Naive B cell (primary cell): ENCODE data around the gene COLGALT1. TPM values are rescaled to one million over a fixed set of nuclear protein-coding genes. Genes with fewer than 3 reads are reported as not detected.
A peak's percentile ranks its signal among the peaks of the same experiment; 100 is the strongest.

Experiments
- ATAC-seq, 2 donors: fragments of 150-1000 bp; cut with Tn5 transposase; 2 replicates each; pipeline ENCODE4 v1.10.0; 2021; ENCODE audit warnings: low read depth in 2 of 2, mild to moderate bottlenecking in 2 of 2, moderate library complexity in 2 of 2
- DNase-seq: peaks from one replicate; pipeline ENCODE4 v3.0.0; 2022
- H3K27ac Mint-ChIP-seq, 6 donors: one replicate each; pipeline ENCODE4 v1.8.0; 2020 to 2022; ENCODE audit warnings: mild to moderate bottlenecking in 6 of 6, mixed read lengths in 6 of 6, moderate library complexity in 5 of 6, inconsistent platforms in 2 of 6
- H3K27me3 Mint-ChIP-seq, 3 donors: one replicate each; pipeline ENCODE4 v1.8.0; 2021 to 2022; ENCODE audit warnings: mixed read lengths in 3 of 3, mild to moderate bottlenecking in 1 of 3
- H3K36me3 Mint-ChIP-seq, 2 donors: one replicate each; pipeline ENCODE4 v1.8.0; 2020 to 2022; ENCODE audit warnings: mixed read lengths in 2 of 2, inconsistent platforms in 1 of 2, mild to moderate bottlenecking in 1 of 2
- H3K4me1 Mint-ChIP-seq, 3 donors: one replicate each; pipeline ENCODE4 v1.8.0; 2020 to 2022; ENCODE audit warnings: mixed read lengths in 3 of 3, inconsistent platforms in 1 of 3, mild to moderate bottlenecking in 1 of 3, moderate library complexity in 1 of 3
- H3K4me3 Mint-ChIP-seq, 8 donors: one replicate each; pipeline ENCODE4 v1.8.0; 2020 to 2022; ENCODE audit warnings: mild to moderate bottlenecking in 8 of 8, mixed read lengths in 8 of 8, moderate library complexity in 8 of 8, inconsistent platforms in 2 of 8
- H3K9me3 Mint-ChIP-seq, 7 donors: one replicate each; pipeline ENCODE4 v1.8.0; 2020 to 2022; ENCODE audit warnings: mixed read lengths in 7 of 7, mild to moderate bottlenecking in 5 of 7, inconsistent platforms in 2 of 7, moderate library complexity in 1 of 7
- polyA plus RNA-seq, 6 donors: library from polyadenylated mRNA; unstranded; fragments of 300-500 nt; fragmentation: Illumina TruSeq; gene quantifications; one replicate each; pipeline ENCODE4 v1.2.3, GENCODE V29; 2021; ENCODE audit warnings: low read depth in 6 of 6

Gene COLGALT1
- polyA plus RNA-seq, 6 donors from 2014 or later: 5.2 to 21.8 (median 15.2) TPM

GRCh38 chr19:17611462-17612244 lies 56.2 kb downstream of the COLGALT1 start:
- Mint-ChIP-seq H3K4me1 (peaks cover 9 to 16% (median 11%) of the 10 kb centered on the region in 3 donors), H3K4me3 (no peak overlapping the region)

GRCh38 chr19:17614476-17614875 lies 59.0 kb downstream of the COLGALT1 start:
- H3K27me3 Mint-ChIP-seq: peaks cover 12 to 54% (median 40%) of the 10 kb centered on the region in 3 donors
- H3K36me3 Mint-ChIP-seq: no peaks in the 10 kb centered on the region
- no peak overlapping the region for H3K27ac Mint-ChIP-seq
- H3K4me1 Mint-ChIP-seq: peaks cover 10 to 15% (median 10%) of the 10 kb centered on the region in 3 donors
- DNase-seq (no peak), ATAC-seq (no peak)
- no peak overlapping the region for H3K4me3 Mint-ChIP-seq
- peaks cover 0 to 14% (median 2%) of the 10 kb centered on the region in 7 donors for H3K9me3 Mint-ChIP-seq

More at GRCh38 chr19:17611462-17612244, 56.2 kb downstream of the COLGALT1 start:
- Mint-ChIP-seq H3K36me3 (no peaks in the 10 kb centered on the region), H3K27ac (no peak overlapping the region), H3K9me3 (peaks cover 0 to 7% (median 0%) of the 10 kb centered on the region in 7 donors), H3K27me3 (peaks cover 9 to 35% (median 16%) of the 10 kb centered on the region in 3 donors)
- no peak for ATAC-seq
- DNase-seq: no peak

GRCh38 chr19:17615889-17616685 lies 60.6 kb downstream of the COLGALT1 start:
- H3K36me3 Mint-ChIP-seq: no peaks in the 10 kb centered on the region
- no peak overlapping the region for H3K27ac Mint-ChIP-seq
- H3K4me3 Mint-ChIP-seq: peak overlapping the region in 6 of 8 donors; percentile 29 to 85 (median 64)
- DNase-seq (no peak), ATAC-seq (peak in 1 of 2 donors; percentile 24)
- peaks cover 14 to 51% (median 40%) of the 10 kb centered on the region in 3 donors for H3K27me3 Mint-ChIP-seq
- H3K9me3 Mint-ChIP-seq: peaks cover 0 to 12% (median under 1%) of the 10 kb centered on the region in 7 donors
- peaks cover 10 to 13% (median 10%) of the 10 kb centered on the region in 3 donors for H3K4me1 Mint-ChIP-seq

DNA sequence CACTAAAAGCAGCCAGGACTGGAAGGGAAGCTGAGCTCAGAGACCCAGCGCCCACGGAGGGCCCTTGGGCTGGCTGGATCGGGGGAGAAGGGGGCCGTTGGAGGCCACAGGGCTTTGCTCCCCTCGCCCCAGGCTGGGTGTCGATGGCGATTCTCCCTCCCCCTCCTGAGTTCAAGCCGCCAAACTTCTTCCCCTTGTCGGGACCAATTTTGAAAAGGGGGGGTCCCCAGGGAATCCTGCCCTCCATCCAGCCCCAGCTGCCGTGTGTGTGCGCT lies 61.2 kb downstream of the COLGALT1 start:
- H3K27ac Mint-ChIP-seq: peak overlapping the region in 1 of 6 donors; percentile 83
- no peaks in the 10 kb centered on the region for H3K36me3 Mint-ChIP-seq
- ATAC-seq: peak in 1 of 2 donors; percentile 15
- H3K9me3 Mint-ChIP-seq: peaks cover under 1 to 14% (median 4%) of the 10 kb centered on the region in 7 donors
- H3K27me3 Mint-ChIP-seq: peaks cover 17 to 51% (median 40%) of the 10 kb centered on the region in 3 donors
- DNase-seq: no peak
- H3K4me1 Mint-ChIP-seq: peaks cover 10 to 13% (median 10%) of the 10 kb centered on the region in 3 donors
- H3K4me3 Mint-ChIP-seq: peak overlapping the region in 7 of 8 donors; percentile 24 to 85 (median 60)

GRCh38 chr19:17616961-17617806 lies 61.7 kb downstream of the COLGALT1 start:
- peak overlapping the region in 2 of 6 donors; percentile 44 to 83 for H3K27ac Mint-ChIP-seq
- peak overlapping the region in 7 of 8 donors; percentile 24 to 85 (median 60) for H3K4me3 Mint-ChIP-seq
- ATAC-seq (peak; percentile 66 to 70), DNase-seq (no peak)
- peaks cover 10 to 13% (median 10%) of the 10 kb centered on the region in 3 donors for H3K4me1 Mint-ChIP-seq
- H3K27me3 Mint-ChIP-seq: peaks cover 14 to 49% (median 36%) of the 10 kb centered on the region in 3 donors
- H3K9me3 Mint-ChIP-seq: peaks cover 4 to 17% (median 9%) of the 10 kb centered on the region in 7 donors
- no peaks in the 10 kb centered on the region for H3K36me3 Mint-ChIP-seq

DNA sequence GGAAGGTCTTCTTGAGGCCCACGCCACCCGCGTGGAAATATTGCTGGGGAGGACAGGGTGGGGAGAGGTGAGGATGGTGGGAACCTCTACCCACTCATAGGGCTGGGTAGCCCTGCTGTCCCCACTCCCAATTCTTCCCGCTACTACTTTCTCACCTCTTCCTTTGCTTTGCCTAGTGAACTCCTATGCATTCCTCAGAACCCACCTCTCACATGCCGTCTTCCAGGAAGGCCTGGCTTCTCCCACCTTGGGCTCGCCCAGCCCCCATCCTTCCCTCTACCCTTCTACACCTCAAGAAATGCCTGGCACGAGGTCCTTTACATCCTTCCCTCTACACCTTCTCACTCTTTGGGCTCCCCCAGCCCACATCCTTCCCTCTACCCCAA lies 62.4 kb downstream of the COLGALT1 start:
- H3K9me3 Mint-ChIP-seq: peaks cover 4 to 17% (median 9%) of the 10 kb centered on the region in 7 donors
- peak overlapping the region in 2 of 8 donors; percentile 6 to 46 for H3K4me3 Mint-ChIP-seq
- peaks cover 10 to 13% (median 13%) of the 10 kb centered on the region in 3 donors for H3K4me1 Mint-ChIP-seq
- peaks cover 12 to 46% (median 30%) of the 10 kb centered on the region in 3 donors for H3K27me3 Mint-ChIP-seq
- H3K27ac Mint-ChIP-seq: peak overlapping the region in 1 of 6 donors; percentile 85
- DNase-seq (no peak), ATAC-seq (no peak)
- H3K36me3 Mint-ChIP-seq: no peaks in the 10 kb centered on the region

DNA sequence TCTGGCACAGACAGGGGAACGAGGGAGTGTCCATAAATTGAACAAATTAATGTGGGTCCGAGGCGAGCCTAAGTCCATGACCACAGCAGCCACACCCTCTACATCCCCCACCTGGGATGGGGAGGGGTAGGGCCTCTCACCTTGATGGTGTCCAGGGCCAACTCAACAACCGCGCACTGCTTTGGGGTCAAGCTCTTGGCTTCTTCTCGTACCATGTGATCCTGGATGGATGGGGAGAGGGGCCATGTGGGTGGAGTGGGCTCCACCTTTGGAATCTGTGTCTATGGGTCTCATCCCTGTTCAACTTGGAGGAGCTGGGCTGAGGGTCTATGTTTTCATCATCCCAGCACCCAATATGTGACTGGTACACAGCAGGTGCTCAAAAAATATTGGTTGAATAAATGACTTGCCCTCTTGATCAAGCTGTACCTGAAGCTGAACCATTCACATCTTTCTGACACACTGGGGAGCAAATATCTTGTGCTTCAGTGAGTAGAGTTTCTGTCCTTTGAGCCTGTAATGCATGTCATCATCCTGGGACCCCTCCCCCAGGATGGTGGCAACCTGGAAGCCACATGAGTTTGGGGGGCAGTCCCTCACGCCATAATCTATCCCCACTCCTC lies 62.9 kb downstream of the COLGALT1 start:
- H3K4me1 Mint-ChIP-seq: peaks cover 10 to 14% (median 13%) of the 10 kb centered on the region in 3 donors
- H3K9me3 Mint-ChIP-seq: peaks cover 4 to 19% (median 9%) of the 10 kb centered on the region in 7 donors
- DNase-seq (no peak), ATAC-seq (no peak)
- H3K4me3 Mint-ChIP-seq: peak overlapping the region in 1 of 8 donors; percentile 16
- H3K36me3 Mint-ChIP-seq: no peaks in the 10 kb centered on the region
- peaks cover 10 to 42% (median 30%) of the 10 kb centered on the region in 3 donors for H3K27me3 Mint-ChIP-seq
- H3K27ac Mint-ChIP-seq: no peak overlapping the region

DNA sequence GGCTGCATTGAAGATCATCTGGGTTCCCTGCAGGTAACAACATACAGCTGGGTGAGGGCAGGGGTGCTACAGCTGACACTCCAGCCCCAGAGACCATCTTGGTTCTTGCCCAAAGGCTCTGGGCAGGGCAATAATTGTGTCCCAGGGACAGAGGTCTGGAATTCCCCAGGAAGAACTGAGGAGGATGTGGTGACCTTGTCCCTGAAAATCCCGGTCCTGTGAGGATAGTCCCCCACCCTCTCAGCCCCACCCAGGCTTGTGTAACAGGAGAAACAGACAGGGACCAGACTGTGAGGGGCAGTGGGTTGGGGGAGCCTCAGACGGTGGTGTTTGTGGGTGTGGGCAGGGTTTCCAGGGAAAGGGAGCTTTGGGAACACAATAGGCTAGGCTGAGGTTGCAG lies 63.5 kb downstream of the COLGALT1 start:
- Mint-ChIP-seq H3K27ac (no peak overlapping the region), H3K36me3 (no peaks in the 10 kb centered on the region), H3K9me3 (peaks cover 4 to 19% (median 9%) of the 10 kb centered on the region in 7 donors), H3K27me3 (peaks cover 8 to 39% (median 30%) of the 10 kb centered on the region in 3 donors), H3K4me3 (peak overlapping the region in 1 of 8 donors; percentile 16), H3K4me1 (peaks cover 10 to 14% (median 13%) of the 10 kb centered on the region in 3 donors)
- ATAC-seq (no peak), DNase-seq (no peak)

DNA sequence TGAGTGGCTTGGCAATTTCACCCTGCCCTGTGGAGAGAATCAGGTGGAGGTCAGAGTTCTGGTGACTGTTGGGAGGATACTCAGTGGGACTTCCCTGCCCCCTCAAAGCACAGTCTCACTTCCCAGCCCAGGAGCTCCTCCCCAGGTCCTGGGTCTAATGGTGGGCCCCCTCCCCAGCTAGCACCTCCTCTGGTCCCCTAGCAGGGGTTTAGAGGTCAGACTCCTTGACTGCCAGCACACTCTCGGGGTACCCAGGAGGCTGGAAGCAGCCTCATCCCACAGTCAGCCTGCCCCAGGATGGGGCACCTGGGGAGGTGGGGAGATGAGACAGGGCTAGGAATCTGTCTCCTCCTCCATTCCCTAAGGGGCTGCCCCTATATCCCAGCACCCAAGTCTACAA lies 65.2 kb downstream of the COLGALT1 start:
- ATAC-seq: no peak
- H3K4me3 Mint-ChIP-seq: no peak overlapping the region
- H3K27ac Mint-ChIP-seq: no peak overlapping the region
- peaks cover 10 to 14% (median 13%) of the 10 kb centered on the region in 3 donors for H3K4me1 Mint-ChIP-seq
- H3K27me3 Mint-ChIP-seq: peaks cover 14 to 42% (median 40%) of the 10 kb centered on the region in 3 donors
- H3K9me3 Mint-ChIP-seq: peaks cover 4 to 20% (median 9%) of the 10 kb centered on the region in 7 donors
- no peaks in the 10 kb centered on the region for H3K36me3 Mint-ChIP-seq
- no peak for DNase-seq

- H3K27ac Mint-ChIP-seq: no peak overlapping the region
- no peak for ATAC-seq
- peaks cover 0 to 4% (median 0%) of the 10 kb centered on the region in 3 donors for H3K4me1 Mint-ChIP-seq
- H3K36me3 Mint-ChIP-seq: no peaks in the 10 kb centered on the region
- H3K4me3 Mint-ChIP-seq: peak overlapping the region in 1 of 8 donors; percentile 41
- peaks cover 17 to 28% (median 26%) of the 10 kb centered on the region in 3 donors for H3K27me3 Mint-ChIP-seq
- no peak for DNase-seq
- H3K9me3 Mint-ChIP-seq: peaks cover 0 to 16% (median 10%) of the 10 kb centered on the region in 7 donors
Measured at GRCh38 chr19:17623224-17623935, 67.9 kb downstream of the COLGALT1 start.

GRCh38 chr19:17624314-17624991 lies 69.0 kb downstream of the COLGALT1 start:
- peaks cover 0 to 16% (median 10%) of the 10 kb centered on the region in 7 donors for H3K9me3 Mint-ChIP-seq
- no peak for DNase-seq

More at GRCh38 chr19:17624314-17624991, 69.0 kb downstream of the COLGALT1 start:
- Mint-ChIP-seq H3K4me3 (no peak overlapping the region), H3K27me3 (peaks cover 17 to 21% (median 19%) of the 10 kb centered on the region in 3 donors), H3K36me3 (no peaks in the 10 kb centered on the region), H3K27ac (no peak overlapping the region), H3K4me1 (peaks cover 0 to 4% (median 0%) of the 10 kb centered on the region in 3 donors)
- ATAC-seq: no peak
